Measurements from ENCODE around the gene SLC17A9. TPM values are rescaled to one million over a fixed set of nuclear protein-coding genes. Genes with fewer than 3 reads are reported as not detected.
A peak's percentile ranks its signal among the peaks of the same experiment; 100 is the strongest.

The SLC17A9 gene
- total and polyA plus RNA-seq, 2 of the 8 experiments (the other 6 are each of a cell fraction or from before 2014, with no cell fraction given) = 23.5 to 35.2 TPM

GRCh38 chr20:62975251-62975760 is 22.8 kb downstream of the SLC17A9 start:
- no peak overlapping the region for H2BK20ac ChIP-seq (ENCODE audit: low read length)
- H2AK5ac ChIP-seq (ENCODE audit: low read depth, low read length) = no peak overlapping the region
- H4K8ac ChIP-seq (ENCODE audit: extremely low read depth, insufficient read depth, low read length) = no peak overlapping the region
- TF ChIP-seq TAF7 (optimal IDR thresholded peaks at IDR 0.05; ENCODE audit: borderline replicate concordance, low read depth, low read length) (no peak), POU5F1 (IDR thresholded peaks at IDR 0.05; ENCODE audit: low read depth, low read length) (no peak), CTCF (IDR thresholded peaks at IDR 0.05; ENCODE audit: control extremely low read depth in 1 of 3, insufficient read depth in 1 of 3, low read depth in 1 of 3, low read length in 3 of 3) (no peak), ZNF274 (IDR thresholded peaks at IDR 0.05; ENCODE audit: borderline replicate concordance, extremely low read depth, low read length) (no peak), GABPA (IDR thresholded peaks at IDR 0.05; ENCODE audit: borderline replicate concordance, insufficient read depth, low read length) (no peak), SIX5 (IDR thresholded peaks at IDR 0.05; ENCODE audit: low read depth, low read length) (no peak), BCL11A (IDR thresholded peaks at IDR 0.05; ENCODE audit: low read depth in 2 of 2, low read length in 2 of 2) (no peak), TBP (IDR thresholded peaks at IDR 0.05; ENCODE audit: low read depth, low read length) (no peak), CHD1 (IDR thresholded peaks at IDR 0.05; ENCODE audit: low read depth, low read length) (no peak), KDM1A (IDR thresholded peaks at IDR 0.05; ENCODE audit: borderline replicate concordance, low read length) (no peak)
- H3K18ac ChIP-seq (ENCODE audit: extremely low read depth, low read length) = peak overlapping the region; percentile 60; the same call in 1 of the 2 replicates
- H3K4me3 ChIP-seq (ENCODE audit: extremely low read depth in 1 of 4, insufficient read depth in 2 of 4, low read depth in 3 of 4, low read length in 4 of 4) = no peak overlapping the region
- H2BK15ac ChIP-seq (ENCODE audit: low read length) = peak overlapping the region; percentile 31; the same call in 1 of the 2 replicates
- 81% methylated on average over 10 of the region's 10 CpGs; no CpG with 5 or more reads in 1 of the 2 experiments for WGBS, 2 experiments (ENCODE audit: extremely low coverage in 1 of 2, insufficient coverage in 1 of 2, insufficient read length in 1 of 2, insufficient replicate concordance in 2 of 2, low coverage in 1 of 2, low lambda C conversion rate in 2 of 2, missing lambda C conversion rate in 1 of 2)
- peaks cover 13% of the 10 kb centered on the region; the same call in 1 of the 2 replicates for H3K23me2 ChIP-seq (ENCODE audit: low read depth, low read length)
- no peak overlapping the region for H3K56ac ChIP-seq (replicated peaks; ENCODE audit: insufficient read length, low read depth, low read length)
- H4K5ac ChIP-seq (ENCODE audit: insufficient read length, low read depth, low read length) = no peak overlapping the region
- no peak overlapping the region for H3K14ac ChIP-seq (ENCODE audit: insufficient read length)
- peaks cover 0 to 9% of the 10 kb centered on the region in 2 experiments for H4K20me1 ChIP-seq (replicated peaks in 1 of 2; ENCODE audit: control insufficient read depth in 1 of 2, insufficient read depth in 2 of 2, low read length in 2 of 2)
- H3K79me2 ChIP-seq (ENCODE audit: control insufficient read depth in 1 of 2, insufficient read depth in 2 of 2, low read length in 2 of 2) = no peaks in the 10 kb centered on the region
- peak overlapping the region; percentile 82; the same call in 1 of the 2 replicates for H2BK12ac ChIP-seq (ENCODE audit: low read depth, low read length)
- no peak overlapping the region for H2AFZ ChIP-seq (ENCODE audit: low read length)
- H3K4me1 ChIP-seq (replicated peaks in 1 of 4; ENCODE audit: control insufficient read depth in 3 of 4, insufficient read depth in 4 of 4, low read length in 3 of 4) = peaks cover 2 to 30% (median 19%) of the 10 kb centered on the region in 4 experiments
- ChIA-PET CTCF (ENCODE audit: partially characterized antibody) (interaction anchor here (1.0 to 1.5 kb wide), 4 partner anchors 12 to 57 kb away, joined by 3 to 4 read pairs (median 3); no protein-coding TSS in a partner anchor), POLR2A (ENCODE audit: partially characterized antibody) (interaction anchor here (1.0 to 1.2 kb wide), 3 partner anchors 39 to 49 kb away, joined by 3 to 5 read pairs (median 3); partner anchors contain the start of gene DIDO1)
- no peak overlapping the region for H3K4ac ChIP-seq (replicated peaks; ENCODE audit: insufficient read length, low read depth, low read length)
- peaks cover 8 to 37% (median 23%) of the 10 kb centered on the region in 4 experiments for H3K27me3 ChIP-seq (replicated peaks in 1 of 4; ENCODE audit: control insufficient read depth in 3 of 4, extremely low read depth in 1 of 4, insufficient read depth in 3 of 4, low read length in 3 of 4)
- no peak overlapping the region for H3K27ac ChIP-seq (ENCODE audit: low read depth, low read length)
- no peak overlapping the region for H4K91ac ChIP-seq (replicated peaks; ENCODE audit: insufficient read length, low read length)
- no peak overlapping the region for H2BK120ac ChIP-seq (replicated peaks; ENCODE audit: low read depth, low read length)
- H3K9ac ChIP-seq (replicated peaks in 1 of 4; ENCODE audit: extremely low read depth in 1 of 4, low read depth in 3 of 4, low read length in 3 of 4) = no peak overlapping the region
- FAIRE-seq = no peak
- no peaks in the 10 kb centered on the region for H3K9me3 ChIP-seq (ENCODE audit: insufficient read depth in 2 of 2, low read depth in 1 of 2, low read length in 1 of 2)
- H3K36me3 ChIP-seq (ENCODE audit: control insufficient read depth in 2 of 4, insufficient read depth in 4 of 4, low read length in 3 of 4) = no peaks in the 10 kb centered on the region
- DNase-seq (ENCODE audit: low read depth in 1 of 2, low spot score in 2 of 2) = no peak
- H3K79me1 ChIP-seq (ENCODE audit: low read depth, low read length) = no peaks in the 10 kb centered on the region
- 0 out of 2 replicates have a peak overlapping the region, but pooled peaks have one; percentile 8 for H2BK5ac ChIP-seq (ENCODE audit: low read depth, low read length)
- peak overlapping the region in 1 of 2 experiments; percentile 18; a peak in 1 of 4 replicates for H3K4me2 ChIP-seq (ENCODE audit: insufficient read depth in 1 of 2, low read depth in 2 of 2, low read length in 2 of 2)
- H3K23ac ChIP-seq (ENCODE audit: insufficient read length) = no peak overlapping the region

Measured in H1 (cell line).